B cell (primary cell): ENCODE measurements around the gene NHSL1.

ENCODE experiments used
- CTCF ChIP-seq: fragments of 200-600 bp; IDR thresholded peaks from one replicate; pipeline ENCODE4 v1.8.0; 2022; ENCODE audit warnings: antibody characterized with exemption, mild to moderate bottlenecking
- EZH2 ChIP-seq: IDR thresholded peaks from 2 replicates; pipeline ENCODE4 v1.6.1; 2012; ENCODE audit warnings: borderline replicate concordance, low read depth, mild to moderate bottlenecking, moderate library complexity, low read length; ENCODE audit not compliant: insufficient read depth, poor library complexity, severe bottlenecking

GRCh38 chr6:138455746-138456400 is 43.4 kb downstream of the NHSL1 start:
- TF ChIP-seq CTCF (no peak), EZH2 (no peak)
